GF-D8 (cell line): ENCODE results near the gene IAH1.
"Not testable (repeated sequence)": the region's sequence is repeated elsewhere in the genome, so short reads cannot be mapped to it uniquely, and the experiment has no call there.

Experiments used
- DNase-seq: peaks from one replicate; lab custom pipeline; 2025; lab: John Stamatoyannopoulos, UW

IAH1 gene

DNA sequence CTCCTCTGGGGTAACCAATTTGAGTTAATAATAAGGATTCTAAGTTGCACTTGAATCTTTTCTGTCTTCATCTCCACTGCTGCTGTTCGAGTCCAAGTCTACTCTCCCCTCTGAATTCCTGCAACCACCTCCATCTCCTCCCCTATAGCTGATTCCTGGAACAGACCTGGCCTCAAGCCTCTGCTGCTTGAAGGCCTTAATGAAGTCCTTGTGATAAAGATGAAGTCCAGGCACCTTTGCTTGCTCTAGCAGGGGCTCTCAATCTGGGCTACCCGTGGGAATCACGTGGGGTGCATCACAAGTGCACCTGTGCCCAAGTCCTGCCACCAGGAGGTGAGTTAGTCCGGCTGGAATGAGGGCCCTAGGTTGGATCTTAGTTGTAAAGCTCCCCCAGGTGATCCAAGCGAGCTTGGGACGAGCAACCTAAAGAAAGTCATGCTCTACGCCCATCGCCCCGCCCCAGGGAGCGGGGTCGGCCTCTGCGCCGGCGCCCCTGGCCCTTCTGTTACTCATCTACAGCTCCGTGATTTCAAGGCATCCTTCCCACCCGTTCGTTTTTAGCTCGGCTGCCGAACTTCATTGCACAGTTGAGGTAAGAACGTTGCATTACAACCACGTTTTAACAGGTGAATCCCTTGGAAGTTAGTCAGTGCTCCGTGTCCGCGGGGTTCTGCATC is 905 bp upstream of the IAH1 start:
- no peak for DNase-seq

DNA sequence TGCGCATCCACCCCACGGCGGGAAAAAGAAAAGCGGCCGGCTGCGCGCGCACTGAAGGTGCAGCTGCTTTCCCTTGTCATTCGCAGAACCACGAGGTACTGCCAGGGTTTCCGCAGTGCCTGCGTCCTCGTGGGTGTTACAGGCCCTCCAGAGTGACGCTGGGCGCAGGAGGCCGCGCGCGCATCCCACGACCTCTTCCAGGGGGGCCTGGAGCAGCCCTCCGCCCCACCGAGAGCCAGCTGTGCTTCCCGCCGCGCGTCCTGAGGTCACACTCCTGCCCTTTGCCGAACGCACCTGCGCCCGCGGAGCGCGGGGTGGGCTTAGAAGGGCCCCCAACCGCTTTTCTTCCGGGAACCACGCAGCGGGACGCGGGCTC is 378 bp upstream of the IAH1 start:
- no peak for DNase-seq

DNA sequence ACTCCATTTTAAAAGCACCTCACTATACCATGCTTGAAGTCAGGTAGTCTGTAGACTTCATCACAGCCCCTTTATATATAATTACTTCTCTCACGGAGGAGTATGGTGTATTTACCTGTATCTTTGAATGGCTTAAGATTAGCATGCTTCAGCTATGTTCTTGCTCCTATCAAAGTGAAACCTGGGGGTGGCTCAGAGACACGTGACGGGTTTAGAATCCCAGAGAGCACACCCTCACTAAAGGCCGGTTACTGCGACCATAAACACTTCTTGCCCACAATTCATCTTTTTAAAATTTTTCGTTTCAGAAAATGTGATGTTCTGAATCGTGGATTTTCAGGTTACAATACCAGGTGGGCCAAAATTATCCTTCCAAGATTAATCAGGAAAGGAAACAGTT is 3.6 kb downstream of the IAH1 start:
- no peak for DNase-seq

DNA sequence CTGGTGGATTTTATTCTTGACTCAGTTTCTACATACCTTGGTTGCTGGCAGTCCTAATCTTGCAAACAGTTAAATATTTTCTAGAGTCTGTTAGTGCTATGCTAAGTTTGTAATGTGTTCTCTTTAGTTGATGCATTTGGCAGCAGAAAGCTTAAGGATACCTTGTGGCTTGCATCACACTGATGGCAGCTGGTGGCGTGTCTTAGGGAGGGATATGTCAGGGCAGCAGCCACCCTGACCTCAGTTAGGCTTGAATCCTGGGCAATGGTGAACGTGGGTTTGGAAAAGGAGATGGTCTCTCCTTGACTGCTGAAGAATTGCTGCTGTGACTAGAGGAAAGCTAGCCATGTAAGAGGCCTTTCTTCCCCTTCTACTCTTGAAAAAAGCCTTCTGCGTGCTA is 4.2 kb downstream of the IAH1 start:
- no peak for DNase-seq

DNA sequence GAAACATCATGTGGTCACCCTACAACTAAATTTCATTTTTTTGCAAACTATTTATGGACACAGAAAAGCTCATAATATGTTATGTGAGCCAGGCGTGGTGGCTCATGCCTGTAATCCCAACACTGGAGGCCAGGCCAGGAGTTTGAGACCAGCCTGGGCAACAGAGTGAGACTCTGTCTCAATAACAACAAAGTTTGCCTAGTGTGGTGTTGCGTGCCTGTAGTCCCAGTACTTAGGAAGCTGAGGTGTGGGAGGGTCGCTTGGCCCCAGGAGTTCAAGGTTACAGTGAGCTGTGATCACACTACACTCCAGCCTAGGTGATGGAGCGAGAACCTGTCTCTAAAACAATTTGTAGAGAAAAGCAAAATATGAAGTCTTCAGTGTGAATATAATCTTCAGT is 5.8 kb downstream of the IAH1 start:
- no peak for DNase-seq

DNA sequence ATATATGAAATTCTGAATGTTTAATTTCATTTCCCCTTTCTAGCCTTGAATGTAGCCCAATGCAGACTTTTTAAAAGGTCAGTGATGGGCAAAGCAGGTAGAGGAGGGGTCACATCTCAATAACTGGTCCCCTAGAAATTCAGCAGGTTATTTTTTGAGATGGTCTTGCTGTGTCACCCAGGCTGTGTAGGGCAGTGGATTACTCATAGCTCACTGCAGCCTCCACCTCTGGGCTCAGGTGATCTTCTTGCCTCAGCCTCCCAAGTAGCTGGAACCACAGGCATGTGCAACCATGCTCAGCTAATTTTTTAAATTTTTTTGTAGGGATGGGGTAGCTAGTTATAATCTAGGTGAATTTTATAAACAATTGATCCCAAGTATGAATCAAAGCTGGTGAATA is 8.8 kb downstream of the IAH1 start:
- DNase-seq: no peak

DNA sequence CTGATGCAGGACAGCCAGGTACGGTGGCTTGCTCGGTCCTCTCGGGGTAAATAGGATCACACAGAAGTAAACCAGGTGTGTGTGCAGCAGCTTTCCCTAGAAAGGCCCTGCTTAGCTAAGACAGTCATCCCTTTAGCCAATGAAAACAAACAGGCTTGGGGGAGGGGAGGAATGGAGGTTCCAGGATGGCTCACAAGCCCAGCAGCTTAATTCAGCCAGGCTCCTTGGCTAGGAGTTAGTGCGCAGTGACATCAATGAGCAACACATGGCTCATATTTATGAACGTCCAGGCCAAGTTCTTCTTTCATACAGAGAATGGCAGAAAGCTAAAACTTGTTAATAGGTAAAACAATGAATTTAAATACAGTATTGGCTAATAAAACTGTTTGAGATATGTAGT is 10.2 kb downstream of the IAH1 start:
- DNase-seq: no peak

DNA sequence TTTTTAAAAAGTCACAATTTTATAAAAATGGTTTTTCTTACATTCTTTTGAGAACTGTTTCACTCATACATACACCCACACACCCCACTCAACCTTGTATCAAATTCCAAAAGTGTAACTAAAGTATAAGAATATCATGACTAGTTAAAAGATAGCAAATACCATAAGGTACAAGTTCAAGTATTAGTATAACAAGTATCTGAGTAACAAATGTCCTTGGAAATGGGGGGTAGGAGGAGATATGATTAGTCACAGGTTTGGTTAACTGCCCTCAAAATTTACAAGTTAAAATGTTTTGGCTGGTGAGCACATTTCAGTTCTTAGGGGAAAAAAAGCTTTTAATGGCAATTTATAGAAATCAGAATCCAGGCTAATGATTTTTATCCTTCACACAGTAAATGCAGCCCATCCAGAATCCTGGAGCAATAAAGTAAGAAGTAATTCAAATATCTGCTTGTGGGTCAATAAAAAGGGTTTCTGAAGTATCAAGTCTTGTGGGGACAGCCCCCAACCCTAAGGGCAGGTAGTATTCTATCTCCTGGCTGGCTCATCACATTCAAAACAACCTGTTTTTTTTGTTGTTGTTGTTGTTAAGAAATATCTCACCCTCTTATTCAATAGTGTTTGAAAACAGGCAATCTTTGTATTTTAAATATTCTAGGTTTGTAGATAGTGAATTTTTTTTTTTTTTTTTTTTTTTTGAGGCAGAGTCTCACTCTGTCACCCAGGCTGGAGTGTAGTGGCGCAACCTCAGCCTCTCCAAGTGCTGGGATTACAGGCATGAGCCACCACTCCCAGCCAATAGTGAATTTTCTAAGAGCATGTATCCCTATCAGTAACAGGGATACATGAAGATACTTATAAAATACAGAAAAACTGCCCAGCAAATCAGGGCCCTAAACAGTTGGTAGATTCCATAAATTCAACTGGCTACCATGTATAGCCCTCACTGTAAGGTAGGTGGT is 14.5 kb downstream of the IAH1 start:
- DNase-seq: no peak

DNA sequence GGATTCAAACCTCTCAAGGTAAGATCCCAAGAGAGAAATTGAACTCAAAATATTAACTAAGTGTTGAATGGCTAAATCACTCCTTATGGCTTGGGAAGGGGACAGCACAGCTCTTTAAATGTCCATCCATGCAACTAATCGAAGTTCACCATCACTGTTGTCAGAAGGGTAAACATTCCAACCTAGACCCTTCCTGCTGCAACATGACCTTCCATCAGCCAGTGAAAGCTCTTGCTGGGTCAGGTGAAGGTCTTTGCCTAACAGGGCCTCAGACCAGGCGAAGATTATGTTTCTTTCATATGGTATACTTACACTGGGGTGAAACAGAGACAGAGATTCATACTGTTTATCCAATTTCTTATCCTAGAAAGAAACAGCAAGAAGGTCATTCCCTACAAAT is 16.4 kb downstream of the IAH1 start:
- DNase-seq: no peak

DNA sequence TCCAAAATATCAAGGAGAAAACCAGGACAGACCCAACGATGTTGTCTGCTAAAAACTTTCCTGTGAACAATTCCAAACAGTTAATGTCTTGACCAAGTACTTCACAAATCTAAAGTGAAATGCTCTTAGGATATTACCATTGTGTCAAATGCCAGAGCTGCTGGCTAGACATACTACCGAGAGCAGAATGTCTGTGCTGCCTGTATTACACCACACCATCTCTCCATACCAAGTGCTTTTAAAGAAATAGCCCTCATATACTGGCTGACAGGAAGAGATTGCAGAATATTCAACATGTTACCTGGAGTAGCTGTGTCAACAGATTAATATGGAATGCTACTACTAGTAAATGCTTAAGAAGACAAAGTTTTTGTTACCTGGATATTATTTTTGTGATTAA is 18.6 kb downstream of the IAH1 start:
- no peak for DNase-seq

DNA sequence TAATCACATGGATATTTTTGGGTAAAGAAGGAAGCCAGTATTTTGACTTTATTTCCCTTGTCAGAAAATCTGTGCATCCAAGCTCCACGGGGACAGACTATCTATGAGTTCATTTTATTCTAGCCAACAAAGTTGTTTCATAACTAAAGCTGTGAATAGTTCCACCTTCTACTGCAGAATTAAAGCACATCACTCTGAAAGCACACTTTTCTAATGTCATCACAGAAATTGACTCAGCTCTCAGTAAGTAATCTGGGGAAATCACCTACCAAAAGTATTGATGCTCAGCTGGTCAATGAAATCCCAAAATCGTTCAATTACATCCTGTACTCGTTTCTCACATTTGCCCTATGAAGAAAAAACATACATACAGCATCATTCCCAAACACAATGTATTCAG is 19.1 kb downstream of the IAH1 start:
- no peak for DNase-seq

DNA sequence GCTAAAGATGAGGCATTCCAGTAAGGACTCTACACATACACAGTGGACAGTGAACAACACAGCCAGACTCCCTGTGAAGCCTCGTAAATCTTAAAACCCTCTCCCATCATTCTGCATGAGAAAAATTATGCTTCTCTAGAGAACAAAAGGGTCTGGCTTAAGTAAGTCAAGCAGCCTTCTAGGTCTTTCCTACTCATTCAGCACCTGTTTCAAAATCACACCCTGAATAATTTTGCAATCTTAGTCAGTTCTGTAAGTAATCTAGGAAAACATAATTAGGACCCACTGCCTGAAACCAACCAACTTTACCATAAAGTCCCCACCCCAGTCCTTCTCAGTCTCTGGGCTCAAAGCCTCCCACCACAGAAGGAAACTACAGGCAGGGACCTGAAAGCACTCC is 19.7 kb downstream of the IAH1 start:
- no peak for DNase-seq

DNA sequence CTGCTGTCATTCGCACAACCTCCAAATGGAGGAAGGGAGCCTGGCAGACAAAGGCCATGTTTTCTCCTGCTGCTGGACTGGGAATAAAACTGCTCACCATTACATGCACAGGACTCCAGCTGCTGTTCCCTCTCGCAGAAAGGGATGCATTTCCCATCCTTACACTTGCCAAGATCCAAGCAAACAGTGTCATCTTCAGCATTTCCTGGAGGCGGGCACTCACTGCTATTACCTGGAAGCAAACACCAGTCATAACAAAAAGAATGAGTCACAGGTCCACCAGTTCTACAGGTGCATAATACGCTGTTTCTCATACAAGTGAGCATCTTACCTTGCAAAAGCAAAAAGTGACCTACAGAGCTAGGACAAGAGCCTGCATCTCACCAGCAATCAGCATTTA is 22.7 kb downstream of the IAH1 start:
- no peak for DNase-seq

DNA sequence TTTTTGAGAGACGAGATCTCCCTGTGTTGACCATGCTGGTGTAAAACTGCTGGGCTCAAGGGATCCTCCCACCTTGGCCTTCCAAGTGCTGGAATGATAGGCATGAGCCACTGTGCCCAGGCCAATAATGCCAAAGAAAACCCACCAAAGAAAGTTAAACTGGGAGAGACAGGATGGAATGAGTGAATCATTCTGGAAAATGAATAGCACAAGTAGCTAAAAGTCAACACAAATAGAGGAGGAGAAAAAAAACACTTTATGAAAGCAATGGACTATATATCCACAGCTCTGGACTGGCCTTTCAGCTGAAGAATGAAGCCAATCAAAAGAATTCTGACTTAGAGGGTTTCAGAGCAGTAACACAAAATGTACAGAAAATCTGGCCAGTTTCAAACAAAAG is 23.9 kb downstream of the IAH1 start:
- DNase-seq: no peak

DNA sequence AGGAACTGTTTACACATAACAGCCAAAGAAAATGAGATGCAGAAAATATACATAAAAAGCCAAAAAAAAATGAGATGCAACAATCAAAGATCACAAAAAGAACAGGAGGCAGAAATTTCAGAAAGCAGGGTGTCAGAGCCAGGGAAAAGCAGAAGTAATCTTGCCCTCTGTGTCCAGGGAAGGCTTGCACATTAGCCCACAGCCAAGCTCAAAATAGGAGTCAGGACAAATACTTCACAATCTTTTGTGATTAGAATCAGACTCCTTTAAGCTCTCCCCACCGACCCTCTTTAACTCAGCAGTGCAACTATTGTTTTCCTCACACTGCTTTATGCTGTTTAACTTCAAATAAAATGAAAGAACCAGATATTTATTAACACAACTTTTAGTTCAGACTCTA is 34.6 kb downstream of the IAH1 start:
- no peak for DNase-seq

DNA sequence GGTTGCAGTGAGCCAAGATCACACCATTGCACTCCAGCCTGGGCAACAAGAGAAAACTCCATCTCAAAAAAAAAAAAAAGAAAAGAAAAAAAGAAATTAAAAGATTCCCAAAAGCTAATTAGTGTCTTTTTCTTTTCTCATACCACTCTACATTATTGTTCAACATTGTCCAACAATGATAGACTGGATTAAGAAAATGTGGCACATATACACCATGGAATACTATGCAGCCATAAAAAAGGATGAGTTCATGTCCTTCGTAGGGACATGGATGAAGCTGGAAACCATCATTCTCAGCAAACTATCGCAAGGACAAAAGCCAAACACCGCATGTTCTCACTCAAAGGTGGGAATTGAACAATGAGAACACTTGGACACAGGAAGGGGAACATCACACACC is 39.6 kb downstream of the IAH1 start:
- not testable (repeated sequence) for DNase-seq

DNA sequence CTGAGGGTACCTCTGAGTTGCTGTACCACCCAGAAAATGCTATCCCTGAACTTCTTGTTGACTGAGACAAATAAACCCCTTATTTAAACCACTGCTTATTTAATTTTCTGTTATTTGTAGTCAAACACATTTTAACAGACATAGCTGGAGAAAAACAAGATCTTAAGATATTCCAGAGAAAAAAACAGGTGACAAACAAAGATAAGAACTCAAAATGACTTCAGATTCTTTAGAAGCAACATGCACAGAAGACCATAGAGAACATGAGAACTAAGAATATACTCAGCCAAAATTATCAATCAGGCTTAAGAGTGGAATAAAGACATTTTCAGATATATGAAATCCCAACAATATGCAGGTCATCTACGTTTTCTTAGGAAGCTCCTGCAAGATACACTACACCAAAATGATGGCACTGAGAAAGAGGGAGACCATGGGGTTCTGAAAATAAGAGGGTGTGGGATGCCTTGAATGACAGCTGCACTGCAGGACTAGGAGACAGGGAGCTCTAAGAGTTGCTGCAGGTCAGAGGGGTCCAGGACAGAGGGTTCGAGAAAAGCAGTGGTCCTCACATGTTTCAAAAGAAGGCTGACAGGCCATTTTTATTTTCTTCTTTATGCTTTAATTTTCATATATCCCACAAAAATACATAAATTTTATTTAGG is 42.9 kb downstream of the IAH1 start:
- DNase-seq: no peak

DNA sequence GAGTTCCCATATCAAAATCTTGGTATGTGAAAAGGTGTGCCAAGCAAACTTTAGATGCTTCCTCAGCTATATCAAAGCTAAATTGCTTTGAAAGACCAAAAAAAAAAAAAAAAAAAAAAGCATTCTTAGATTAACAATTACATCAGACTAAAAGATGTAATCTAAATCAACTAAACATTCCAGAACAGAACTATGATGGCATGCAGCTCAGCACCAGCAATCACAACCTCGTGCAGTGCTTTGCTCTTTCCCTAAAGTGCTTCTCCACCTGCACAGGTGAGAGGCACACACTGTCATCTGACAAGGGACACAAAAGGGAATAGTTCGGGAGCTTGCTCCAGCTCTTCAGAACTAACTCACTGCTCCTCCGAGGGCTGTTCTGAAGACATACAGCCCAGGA is 43.8 kb downstream of the IAH1 start:
- DNase-seq: no peak

DNA sequence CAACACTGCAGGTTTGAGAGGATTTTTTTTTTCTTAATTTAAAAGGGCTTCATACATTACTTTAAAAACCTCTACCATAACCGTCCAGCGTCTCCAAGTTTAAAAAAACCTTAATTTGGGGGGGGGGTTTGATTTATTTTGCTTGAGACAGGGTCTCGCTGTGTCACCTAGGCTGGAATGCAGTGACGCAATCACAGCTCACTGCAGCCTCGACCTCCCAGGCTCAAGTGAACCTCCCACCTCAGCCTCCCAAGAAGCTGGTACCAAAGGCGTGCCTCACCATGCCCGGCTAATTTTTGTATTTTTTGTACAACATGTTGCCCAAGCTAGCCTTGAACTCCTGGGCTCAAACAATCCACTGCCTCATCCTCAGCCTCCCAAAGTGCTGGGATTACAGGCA is 44.4 kb downstream of the IAH1 start:
- no peak for DNase-seq

DNA sequence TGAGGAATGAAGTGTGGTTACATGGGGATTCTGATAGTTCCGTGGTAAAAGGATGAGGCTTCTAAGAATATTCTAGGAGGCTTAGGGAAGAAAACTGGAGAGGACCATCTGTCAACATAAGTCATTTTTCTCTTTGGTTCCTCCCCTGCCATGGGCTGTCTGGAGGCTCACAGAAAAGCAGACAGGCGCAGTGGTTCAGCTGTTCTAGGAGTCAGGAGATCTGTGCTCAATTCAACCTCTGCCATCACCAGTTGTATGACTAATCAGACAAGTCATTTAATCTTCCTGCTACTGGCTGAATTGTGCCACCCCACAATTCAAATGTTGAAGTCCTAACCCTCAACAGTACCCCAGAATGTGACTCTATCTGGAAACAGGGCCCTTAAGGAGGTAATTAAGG is 44.9 kb downstream of the IAH1 start:
- no peak for DNase-seq

DNA sequence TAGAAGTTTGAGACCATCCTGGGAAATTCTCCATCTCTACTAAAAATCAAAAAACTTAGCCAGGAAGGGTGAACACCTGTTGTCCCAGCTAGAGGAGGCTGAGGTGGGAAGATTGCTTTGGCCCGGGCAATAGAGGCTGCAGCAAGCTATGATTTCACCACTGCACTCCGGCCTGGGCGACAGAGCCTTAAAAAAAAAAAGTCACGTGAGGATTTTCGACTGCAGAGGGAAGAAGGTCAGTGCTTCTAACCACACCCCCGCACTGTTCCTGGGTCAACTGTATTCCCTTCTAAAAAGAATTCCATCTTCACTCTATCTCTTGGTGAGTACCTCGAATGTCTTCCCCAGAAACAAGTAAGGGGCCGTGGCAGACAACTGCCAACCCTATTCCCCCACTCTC is 49.9 kb downstream of the IAH1 start:
- DNase-seq: no peak

DNA sequence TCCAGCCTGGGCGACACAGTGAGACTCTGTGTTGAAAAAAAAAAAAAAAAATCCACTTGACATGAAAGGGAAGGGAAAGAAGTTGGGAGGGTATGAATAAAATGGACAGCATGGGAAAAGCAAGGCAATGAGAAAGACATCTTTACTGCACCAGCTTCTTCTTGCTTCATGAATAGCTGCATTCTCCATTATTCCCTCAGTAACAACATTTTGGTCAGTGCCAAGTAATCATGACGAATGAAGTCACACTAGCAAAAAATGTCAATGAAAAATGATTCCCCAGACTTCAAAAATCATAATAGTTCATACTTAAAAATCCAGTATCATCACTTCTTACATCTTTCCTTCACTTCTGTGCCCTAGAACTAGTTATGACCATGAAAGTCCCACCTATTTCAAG is 50.9 kb downstream of the IAH1 start:
- DNase-seq: no peak
